IMR-90 (cell line): ENCODE data around the gene ATRNL1. TPM values are rescaled to one million over a fixed set of nuclear protein-coding genes. Genes with fewer than 3 reads are reported as not detected.

Experiments
- ATAC-seq: fragments of 200-7000 bp; cut with Tn5 transposase; 2 replicates; pipeline ENCODE4 v1.9.1; 2020; ENCODE audit warnings: low read depth, mild to moderate bottlenecking, moderate library complexity
- BruUV-seq: library from RNA; stranded (reverse); fragments of 400-500 nt; replicated peaks from 2 replicates; lab custom pipeline; 2021; lab: Mats Ljungman, UMichigan
- CTCF ChIA-PET: fragments of 300-600 bp; formaldehyde crosslinking; extraction: SDS; loops from one replicate; lab custom pipeline; 2021; ENCODE audit warnings: antibody characterized with exemption; lab: Yijun Ruan, JAX
- POLR2A ChIA-PET: fragments of 300-600 bp; sonication (Branson Sonifier 250); formaldehyde crosslinking; loops from one replicate; lab custom pipeline; 2022; ENCODE audit warnings: antibody characterized with exemption; ENCODE audit not compliant: unreplicated experiment; lab: Charles Lee
- DNase-seq: peaks from one replicate; pipeline ENCODE4 v3.0.0; 2013
- H2AFZ ChIP-seq: replicated peaks from 2 replicates; pipeline ENCODE3; 2013; ENCODE audit warnings: low read length, mild to moderate bottlenecking; ENCODE audit not compliant: poor library complexity
- H2AK5ac ChIP-seq: 2 replicates; pipeline ENCODE4 v1.6.1; 2013; ENCODE audit warnings: low read depth, low read length, inconsistent platforms
- H2AK9ac ChIP-seq: replicated peaks from 2 replicates; pipeline ENCODE3; 2013; ENCODE audit warnings: mild to moderate bottlenecking, low read depth, low read length, moderate library complexity; ENCODE audit not compliant: poor library complexity
- H2BK120ac ChIP-seq: 2 replicates; pipeline ENCODE4 v1.6.1; 2013; ENCODE audit warnings: low read depth, low read length, inconsistent platforms
- H2BK15ac ChIP-seq: 3 replicates; pipeline ENCODE4 v1.6.1; 2013; ENCODE audit warnings: low read depth, low read length, inconsistent platforms
- H2BK20ac ChIP-seq: 2 replicates; pipeline ENCODE4 v1.6.1; 2013; ENCODE audit warnings: low read depth, mild to moderate bottlenecking, inconsistent platforms, low read length, moderate library complexity
- H2BK5ac ChIP-seq: 2 replicates; pipeline ENCODE4 v1.6.1; 2013; ENCODE audit warnings: mild to moderate bottlenecking, low read depth, low read length, inconsistent platforms; ENCODE audit not compliant: poor library complexity, severe bottlenecking
- H3K14ac ChIP-seq: replicated peaks from 2 replicates; pipeline ENCODE4 v1.6.1; 2013; ENCODE audit warnings: low read depth, low read length, inconsistent platforms
- H3K18ac ChIP-seq: 2 replicates; pipeline ENCODE4 v1.6.1; 2013; ENCODE audit warnings: low read depth, low read length, control low read depth
- H3K23ac ChIP-seq: 2 replicates; pipeline ENCODE4 v1.6.1; 2013; ENCODE audit warnings: low read depth, low read length, inconsistent platforms
- H3K27ac ChIP-seq: 2 replicates; pipeline ENCODE4 v1.5.1; 2013; ENCODE audit warnings: mild to moderate bottlenecking, control low read depth, low read length; ENCODE audit not compliant: insufficient read depth
- H3K27me3 ChIP-seq: 2 replicates; pipeline ENCODE4 v1.6.1; 2013; ENCODE audit warnings: low read length; ENCODE audit not compliant: control insufficient read depth, insufficient read depth
- H3K36me3 ChIP-seq: 2 replicates; pipeline ENCODE4 v1.6.1; 2013; ENCODE audit warnings: low read length, mixed read lengths; ENCODE audit not compliant: control insufficient read depth, insufficient read depth
- H3K4ac ChIP-seq: 2 replicates; pipeline ENCODE4 v1.6.1; 2013; ENCODE audit warnings: low read depth, low read length, inconsistent platforms
- H3K4me1 ChIP-seq: 2 replicates; pipeline ENCODE4 v1.6.1; 2013; ENCODE audit warnings: low read length, mixed read lengths; ENCODE audit not compliant: control insufficient read depth, insufficient read depth
- H3K4me2 ChIP-seq: 2 replicates; pipeline ENCODE4 v1.6.1; 2013; ENCODE audit warnings: low read depth, mild to moderate bottlenecking, control low read depth, low read length, moderate library complexity
- H3K4me3 ChIP-seq: 2 replicates; pipeline ENCODE4 v1.5.1; 2013; ENCODE audit warnings: low read depth, mild to moderate bottlenecking, control low read depth, low read length, moderate library complexity; ENCODE audit not compliant: insufficient read depth
- H3K56ac ChIP-seq: 2 replicates; pipeline ENCODE4 v1.6.1; 2013; ENCODE audit warnings: low read length, inconsistent platforms; ENCODE audit not compliant: insufficient read depth; ENCODE audit errors: extremely low read depth
- H3K79me1 ChIP-seq, 2 experiments: 2 replicates each; pipeline ENCODE4 v1.6.1; 2013; ENCODE audit warnings: low read length in 2 of 2, inconsistent platforms in 1 of 2, low read depth in 1 of 2
- H3K9ac ChIP-seq: 2 replicates; pipeline ENCODE4 v1.6.1; 2013; ENCODE audit warnings: low read depth, low read length, control low read depth
- H3K9me1 ChIP-seq: 2 replicates; pipeline ENCODE4 v1.6.1; 2013; ENCODE audit warnings: low read length, inconsistent platforms; ENCODE audit not compliant: insufficient read depth
- H3K9me3 ChIP-seq: 2 replicates; pipeline ENCODE4 v1.6.1; 2013; ENCODE audit warnings: low read length; ENCODE audit not compliant: control insufficient read depth, insufficient read depth
- H4K20me1 ChIP-seq: 2 replicates; pipeline ENCODE4 v1.6.1; 2013; ENCODE audit warnings: low read length, inconsistent platforms; ENCODE audit not compliant: insufficient read depth
- H4K5ac ChIP-seq: 2 replicates; pipeline ENCODE4 v1.6.1; 2013; ENCODE audit warnings: mild to moderate bottlenecking, low read depth, low read length, control low read depth
- H4K8ac ChIP-seq, 2 experiments: 2 replicates each; pipeline ENCODE4 v1.6.1; 2013; ENCODE audit warnings: low read depth in 2 of 2, low read length in 2 of 2, control low read depth in 1 of 2, inconsistent platforms in 1 of 2
- H4K91ac ChIP-seq: 2 replicates; pipeline ENCODE4 v1.6.1; 2013; ENCODE audit warnings: low read depth, low read length, inconsistent platforms; ENCODE audit not compliant: insufficient read depth
- CEBPB ChIP-seq: IDR thresholded peaks from 2 replicates; pipeline ENCODE4 v1.6.1; 2012; ENCODE audit warnings: low read depth, low read length, improper control_type of control experiment
- CHD1 ChIP-seq: IDR thresholded peaks from 2 replicates; pipeline ENCODE4 v1.6.1; 2012; ENCODE audit warnings: low read depth, low read length, improper control_type of control experiment
- FOS ChIP-seq: fragments of 150-350 bp; IDR thresholded peaks from 2 replicates; pipeline ENCODE4 v1.6.1; 2016; ENCODE audit warnings: low read depth, low read length
- MAFK ChIP-seq: IDR thresholded peaks from 2 replicates; pipeline ENCODE4 v1.6.1; 2012; ENCODE audit warnings: low read depth, low read length, improper control_type of control experiment
- MAZ ChIP-seq: IDR thresholded peaks from 2 replicates; pipeline ENCODE4 v1.6.1; 2012; ENCODE audit warnings: low read depth, mild to moderate bottlenecking, low read length, improper control_type of control experiment, moderate library complexity, borderline replicate concordance
- MXI1 ChIP-seq: IDR thresholded peaks from 2 replicates; pipeline ENCODE4 v1.6.1; 2012; ENCODE audit warnings: low read depth, mild to moderate bottlenecking, low read length, moderate library complexity, borderline replicate concordance
- NFE2L2 ChIP-seq: fragments of 150-350 bp; IDR thresholded peaks from 2 replicates; pipeline ENCODE4 v1.6.1; 2016; ENCODE audit warnings: low read depth, mild to moderate bottlenecking, low read length
- POLR2A ChIP-seq: IDR thresholded peaks from 2 replicates; pipeline ENCODE4 v1.6.1; 2012; ENCODE audit warnings: mild to moderate bottlenecking, low read depth, low read length
- RAD21 ChIP-seq: IDR thresholded peaks from 2 replicates; pipeline ENCODE4 v1.6.1; 2012; ENCODE audit warnings: low read length, improper control_type of control experiment
- RCOR1 ChIP-seq: IDR thresholded peaks from 2 replicates; pipeline ENCODE4 v1.6.1; 2012; ENCODE audit warnings: mild to moderate bottlenecking, low read length, improper control_type of control experiment; ENCODE audit not compliant: insufficient replicate concordance
- RFX5 ChIP-seq: IDR thresholded peaks from 2 replicates; pipeline ENCODE4 v1.8.0; 2012; ENCODE audit warnings: low read depth, mild to moderate bottlenecking, low read length, moderate library complexity
- WGBS, 2 experiments: methylation state at CpG; one replicate each; pipeline versions ENCODE4 v1.1.5 to v1.1.7; 2013; ENCODE audit warnings: missing lambda C conversion rate in 2 of 2; ENCODE audit not compliant: insufficient read length in 1 of 2; ENCODE audit errors: extremely low coverage in 2 of 2; 5-methylcytosine and 5-hydroxymethylcytosine counted together
- dilution Hi-C: fragments of 300-500 bp; cut with HindIII; formaldehyde crosslinking; loops from one replicate; pipeline ENCODE4 v1.14.3; 2018; ENCODE audit warnings: low sequenced_read_pairs; ENCODE audit not compliant: unreplicated experiment
- in situ Hi-C: fragments of 300-500 bp; cut with MboI; formaldehyde crosslinking; loops from 3 replicates; pipeline ENCODE4 v1.14.3; 2019; ENCODE audit warnings: low sequenced_read_pairs, inconsistent platforms, mixed read lengths
- intact Hi-C: fragments of 100-400 bp; cut with micrococcal nuclease; formaldehyde crosslinking; loops from 2 replicates; pipeline ENCODE4 v1.10.0; 2022
- polyA plus RNA-seq, 3 experiments: library from polyadenylated mRNA; depleted of rRNA; stranded (reverse); fragments of >200 nt; gene quantifications; 2 replicates each; pipeline ENCODE4 v1.2.3, GENCODE V29; 2012; ENCODE audit warnings: low replicate concordance in 1 of 3
- total RNA-seq: library from RNA; depleted of rRNA; stranded (reverse); fragments of >200 nt; gene quantifications from 2 replicates; pipeline ENCODE4 v1.2.3, GENCODE V29; 2012
- TF ChIP-seq, protein P1 (sequence below): conservative IDR thresholded peaks from 2 replicates; pipeline ENCODE4 v1.5.1; 2012; ENCODE audit warnings: mild to moderate bottlenecking, low read depth, low read length, improper control_type of control experiment

The ATRNL1 gene
- total and polyA plus RNA-seq, 2 of the 4 experiments (the other 2 are of a cell fraction), result 0.18 to 0.19 TPM

GRCh38 chr10:115094416-115095140, 1.4 kb downstream of the ATRNL1 start:
- H2BK15ac ChIP-seq, result no peak overlapping the region
- H3K79me1 ChIP-seq, result no peaks in the 10 kb centered on the region
- no peak overlapping the region for H3K14ac ChIP-seq
- no peak overlapping the region for H3K4ac ChIP-seq
- intact Hi-C loops, result loop anchor here (5.0 kb wide), 1 partner anchor 157 kb away; the partner anchor contains the start of gene TRUB1
- no peak overlapping the region for H3K23ac ChIP-seq
- no peak overlapping the region for H2BK20ac ChIP-seq
- no peak overlapping the region for H3K18ac ChIP-seq
- dilution Hi-C loops, result no loop called here
- in situ Hi-C loops, result no loop called here
- no peak overlapping the region for H3K9ac ChIP-seq
- no peaks in the 10 kb centered on the region for H4K20me1 ChIP-seq
- ATAC-seq (no peak), DNase-seq (no peak)
- no peak overlapping the region for H3K27ac ChIP-seq
- BruUV-seq, result no TSS peak
- H3K4me1 ChIP-seq, result no peaks in the 10 kb centered on the region
- H4K91ac ChIP-seq, result no peak overlapping the region
- H2BK5ac ChIP-seq, result no peak overlapping the region
- H2AFZ ChIP-seq, result no peak overlapping the region
- no peaks in the 10 kb centered on the region for H3K9me3 ChIP-seq
- no peaks in the 10 kb centered on the region for H3K36me3 ChIP-seq
- no peak overlapping the region for H2BK120ac ChIP-seq
- H3K56ac ChIP-seq, result no peak overlapping the region
- H3K4me3 ChIP-seq, result no peak overlapping the region
- POLR2A ChIA-PET, result interaction anchor here (0.5 to 0.7 kb wide), 2 partner anchors 14 to 220 kb away, joined by 3 to 14 read pairs; no protein-coding TSS in a partner anchor
- H4K8ac ChIP-seq, result no peak overlapping the region
- no peak overlapping the region for H2AK5ac ChIP-seq
- no peak overlapping the region for H2AK9ac ChIP-seq
- no peak for TF ChIP-seq MAFK
- no peak for TF ChIP-seq RAD21
- TF ChIP-seq NFE2L2, result no peak
- TF ChIP-seq MXI1, result no peak
- no peak for TF ChIP-seq RCOR1
- TF ChIP-seq CEBPB, result no peak
- no peak for TF ChIP-seq POLR2A
- no peak for TF ChIP-seq RFX5
- TF ChIP-seq MAZ, result no peak
- no peak for TF ChIP-seq CHD1
- TF ChIP-seq FOS, result no peak
- TF ChIP-seq, protein P1, sequence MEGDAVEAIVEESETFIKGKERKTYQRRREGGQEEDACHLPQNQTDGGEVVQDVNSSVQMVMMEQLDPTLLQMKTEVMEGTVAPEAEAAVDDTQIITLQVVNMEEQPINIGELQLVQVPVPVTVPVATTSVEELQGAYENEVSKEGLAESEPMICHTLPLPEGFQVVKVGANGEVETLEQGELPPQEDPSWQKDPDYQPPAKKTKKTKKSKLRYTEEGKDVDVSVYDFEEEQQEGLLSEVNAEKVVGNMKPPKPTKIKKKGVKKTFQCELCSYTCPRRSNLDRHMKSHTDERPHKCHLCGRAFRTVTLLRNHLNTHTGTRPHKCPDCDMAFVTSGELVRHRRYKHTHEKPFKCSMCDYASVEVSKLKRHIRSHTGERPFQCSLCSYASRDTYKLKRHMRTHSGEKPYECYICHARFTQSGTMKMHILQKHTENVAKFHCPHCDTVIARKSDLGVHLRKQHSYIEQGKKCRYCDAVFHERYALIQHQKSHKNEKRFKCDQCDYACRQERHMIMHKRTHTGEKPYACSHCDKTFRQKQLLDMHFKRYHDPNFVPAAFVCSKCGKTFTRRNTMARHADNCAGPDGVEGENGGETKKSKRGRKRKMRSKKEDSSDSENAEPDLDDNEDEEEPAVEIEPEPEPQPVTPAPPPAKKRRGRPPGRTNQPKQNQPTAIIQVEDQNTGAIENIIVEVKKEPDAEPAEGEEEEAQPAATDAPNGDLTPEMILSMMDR, result no peak
- WGBS, 2 experiments, result 9% methylated on average over 5 of the region's 12 CpGs; no CpG with 5 or more reads in 1 of the 2 experiments
- CTCF ChIA-PET, result no interaction called here
- no peak overlapping the region for H4K5ac ChIP-seq
- H3K9me1 ChIP-seq, result no peaks in the 10 kb centered on the region
- no peak overlapping the region for H3K4me2 ChIP-seq
- H3K27me3 ChIP-seq, result peaks cover 38% of the 10 kb centered on the region
